Measurements from ENCODE around the gene GCNT3. TPM values are rescaled to one million over a fixed set of nuclear protein-coding genes. Genes with fewer than 3 reads are reported as not detected.

Gene GCNT3
- total RNA-seq, 4 donors from 2014 or later: 2.3 TPM; not detected in 3

- TF ChIP-seq POLR2AphosphoS5 (IDR thresholded peaks at IDR 0.05) (no peak), EP300 (IDR thresholded peaks at IDR 0.05) (no peak), POLR2A (IDR thresholded peaks at IDR 0.05) (no peak), CTCF (IDR thresholded peaks at IDR 0.05) (no peak)
- peak overlapping the region; percentile 71 to 76 for H3K4me3 ChIP-seq
- peaks cover 9 to 63% (median 11%) of the 10 kb centered on the region in 3 donors for H3K4me1 ChIP-seq
- no peaks in the 10 kb centered on the region for H3K27me3 ChIP-seq
- peaks cover 0 to 35% of the 10 kb centered on the region in 2 donors for H3K36me3 ChIP-seq
- H3K27ac ChIP-seq: peak overlapping the region in 3 of 4 donors; percentile 84 to 91 (median 87)
- no peaks in the 10 kb centered on the region for H3K9me3 ChIP-seq
- peak; percentile 6 for ATAC-seq
- WGBS, 2 donors (ENCODE audit: low coverage in 1 of 2): 37 to 42% methylated on average over 8 to 20 of the region's 23 CpGs
These were observed 46.1 kb downstream of the GCNT3 start for GRCh38 chr15:59657635-59658125.

GRCh38 chr15:59659366-59659765 lies 47.8 kb downstream of the GCNT3 start:
- Histone ChIP-seq H3K36me3 (peaks cover 0 to 43% of the 10 kb centered on the region in 2 donors), H3K4me1 (peaks cover 9 to 54% (median 11%) of the 10 kb centered on the region in 3 donors), H3K27ac (no peak overlapping the region), H3K4me3 (no peak overlapping the region), H3K27me3 (no peaks in the 10 kb centered on the region), H3K9me3 (no peaks in the 10 kb centered on the region)
- 54 to 60% methylated on average over 1 of the region's 1 CpG for WGBS, 2 donors (ENCODE audit: low coverage in 1 of 2)
- TF ChIP-seq CTCF (IDR thresholded peaks at IDR 0.05): no peak
- no peak for TF ChIP-seq POLR2A (IDR thresholded peaks at IDR 0.05)
- TF ChIP-seq POLR2AphosphoS5 (IDR thresholded peaks at IDR 0.05): no peak
- TF ChIP-seq EP300 (IDR thresholded peaks at IDR 0.05): no peak
- no peak for ATAC-seq

GRCh38 chr15:59662260-59662659 lies 50.7 kb downstream of the GCNT3 start:
- no peak for TF ChIP-seq EP300 (IDR thresholded peaks at IDR 0.05)
- TF ChIP-seq CTCF (IDR thresholded peaks at IDR 0.05): no peak
- no peak for TF ChIP-seq POLR2AphosphoS5 (IDR thresholded peaks at IDR 0.05)
- TF ChIP-seq POLR2A (IDR thresholded peaks at IDR 0.05): no peak
- peaks cover 0 to 69% of the 10 kb centered on the region in 2 donors for H3K36me3 ChIP-seq
- no peak overlapping the region for H3K4me3 ChIP-seq
- 20 to 31% methylated on average over 1 of the region's 1 CpG for WGBS, 2 donors (ENCODE audit: low coverage in 1 of 2)
- no peaks in the 10 kb centered on the region for H3K9me3 ChIP-seq
- no peaks in the 10 kb centered on the region for H3K27me3 ChIP-seq
- peak overlapping the region; percentile 30 to 43 (median 36) for H3K27ac ChIP-seq
- ATAC-seq: no peak
- H3K4me1 ChIP-seq: peaks cover 0 to 30% (median 0%) of the 10 kb centered on the region in 3 donors

GRCh38 chr15:59668556-59668955 lies 57.0 kb downstream of the GCNT3 start:
- Histone ChIP-seq H3K4me3 (no peak overlapping the region), H3K27me3 (no peaks in the 10 kb centered on the region), H3K9me3 (no peaks in the 10 kb centered on the region), H3K4me1 (peaks cover 0 to 8% (median 0%) of the 10 kb centered on the region in 3 donors), H3K36me3 (peaks cover 2 to 96% of the 10 kb centered on the region in 2 donors), H3K27ac (no peak overlapping the region)
- ATAC-seq: no peak
- 87 to 92% methylated on average over 8 of the region's 8 CpGs for WGBS, 2 donors (ENCODE audit: low coverage in 1 of 2)
- TF ChIP-seq EP300 (IDR thresholded peaks at IDR 0.05) (no peak), CTCF (IDR thresholded peaks at IDR 0.05) (no peak), POLR2A (IDR thresholded peaks at IDR 0.05) (no peak), POLR2AphosphoS5 (IDR thresholded peaks at IDR 0.05) (no peak)

Small RNAs within 50 kb of the gene (small RNA-seq; reads per million reads assigned to genes)
- gene RNA5SP396: 0 reads per million in 4 donors

Other genes with a start within 250 kb of the GCNT3 start
- 10 to 100 TPM; 49.7 to 76.1 (median 65.6) TPM for gene MYO1E, start 238.9 kb upstream of the GCNT3 start, total RNA-seq
- 1 to 10 TPM in 2 of 4 donors, under 1 TPM in 2; 0.15 to 1.3 (median 0.68) TPM for gene FAM81A, start 173.6 kb upstream of the GCNT3 start, total RNA-seq
- 10 to 100 TPM; 31.8 to 66.3 (median 38.6) TPM for gene GTF2A2, start 45.7 kb downstream of the GCNT3 start, total RNA-seq
- 100 to 1,000 TPM; 172 to 218 (median 190) TPM for gene BNIP2, start 77.5 kb downstream of the GCNT3 start, total RNA-seq

Measured in gastroesophageal sphincter (tissue), 4 donors.